Dendritic cell treated with granulocyte-macrophage colony-stimulating factor and Interleukin-4, amounts not matched to agents 40 ng/mL and 50 ng/mL, for 4 days (primary cell): ENCODE measurements around the gene TOGARAM1.

Experiments used
- H3K27ac Mint-ChIP-seq: one replicate; pipeline ENCODE4 v1.8.0; 2022; ENCODE audit warnings: mild to moderate bottlenecking, mixed read lengths
- H3K27me3 Mint-ChIP-seq: one replicate; pipeline ENCODE4 v1.8.0; 2022; ENCODE audit warnings: mild to moderate bottlenecking, mixed read lengths
- H3K36me3 Mint-ChIP-seq: one replicate; pipeline ENCODE4 v1.8.0; 2022; ENCODE audit warnings: low read depth, mixed read lengths
- H3K4me1 Mint-ChIP-seq: one replicate; pipeline ENCODE4 v1.8.0; 2022; ENCODE audit warnings: low read depth, mixed read lengths
- H3K4me3 Mint-ChIP-seq: one replicate; pipeline ENCODE4 v1.8.0; 2022; ENCODE audit warnings: mild to moderate bottlenecking, moderate library complexity, mixed read lengths
- H3K9me3 Mint-ChIP-seq: one replicate; pipeline ENCODE4 v1.8.0; 2022; ENCODE audit warnings: mixed read lengths
- intact Hi-C: fragments of 100-400 bp; cut with micrococcal nuclease; formaldehyde crosslinking; loops from one replicate; pipeline ENCODE4 v1.15.0; 2022

Gene TOGARAM1

GRCh38 chr14:44955528-44955927, 6.5 kb upstream of the TOGARAM1 start:
- intact Hi-C loops: no loop called here
- no peaks in the 10 kb centered on the region for H3K27me3 Mint-ChIP-seq
- H3K4me3 Mint-ChIP-seq: no peak overlapping the region
- no peak overlapping the region for H3K27ac Mint-ChIP-seq
- no peaks in the 10 kb centered on the region for H3K9me3 Mint-ChIP-seq
- H3K4me1 Mint-ChIP-seq: peaks cover 7% of the 10 kb centered on the region
- H3K36me3 Mint-ChIP-seq: peaks cover 11% of the 10 kb centered on the region

- no peak overlapping the region for H3K27ac Mint-ChIP-seq
- intact Hi-C loops: no loop called here
Measured at GRCh38 chr14:44956866-44957265, 5.1 kb upstream of the TOGARAM1 start.

GRCh38 chr14:44959538-44959937, 2.5 kb upstream of the TOGARAM1 start:
- Mint-ChIP-seq H3K27me3 (no peaks in the 10 kb centered on the region), H3K9me3 (no peaks in the 10 kb centered on the region), H3K4me3 (no peak overlapping the region), H3K36me3 (no peaks in the 10 kb centered on the region), H3K4me1 (peaks cover 28% of the 10 kb centered on the region), H3K27ac (no peak overlapping the region)
- intact Hi-C loops: no loop called here

More at GRCh38 chr14:44956866-44957265, 5.1 kb upstream of the TOGARAM1 start:
- H3K36me3 Mint-ChIP-seq: peaks cover 11% of the 10 kb centered on the region
- no peaks in the 10 kb centered on the region for H3K9me3 Mint-ChIP-seq
- peaks cover 8% of the 10 kb centered on the region for H3K4me1 Mint-ChIP-seq
- no peak overlapping the region for H3K4me3 Mint-ChIP-seq
- no peaks in the 10 kb centered on the region for H3K27me3 Mint-ChIP-seq

- Mint-ChIP-seq H3K27ac (no peak overlapping the region), H3K4me3 (peak overlapping the region; percentile 46), H3K9me3 (no peaks in the 10 kb centered on the region), H3K27me3 (no peaks in the 10 kb centered on the region), H3K4me1 (peaks cover 35% of the 10 kb centered on the region), H3K36me3 (no peaks in the 10 kb centered on the region)
- intact Hi-C loops: loop anchor here (2.0 kb wide), 1 partner anchor 125 kb away; the partner anchor contains the start of gene PRPF39
Measured at GRCh38 chr14:44960146-44960545, 1.8 kb upstream of the TOGARAM1 start.

GRCh38 chr14:44960646-44961045, 1.3 kb upstream of the TOGARAM1 start:
- Mint-ChIP-seq H3K4me1 (peaks cover 35% of the 10 kb centered on the region), H3K27ac (no peak overlapping the region)

GRCh38 chr14:44961151-44961553, 838 bp upstream of the TOGARAM1 start:
- Mint-ChIP-seq H3K4me1 (peaks cover 40% of the 10 kb centered on the region), H3K27ac (no peak overlapping the region), H3K27me3 (no peaks in the 10 kb centered on the region), H3K4me3 (no peak overlapping the region), H3K9me3 (no peaks in the 10 kb centered on the region), H3K36me3 (no peaks in the 10 kb centered on the region)
- intact Hi-C loops: loop anchor here (2.0 kb wide), 1 partner anchor 124 kb away; the partner anchor contains the start of gene PRPF39

More at GRCh38 chr14:44960646-44961045, 1.3 kb upstream of the TOGARAM1 start:
- Mint-ChIP-seq H3K4me3 (peak overlapping the region; percentile 46), H3K9me3 (no peaks in the 10 kb centered on the region), H3K27me3 (no peaks in the 10 kb centered on the region), H3K36me3 (no peaks in the 10 kb centered on the region)
- intact Hi-C loops: loop anchor here (2.0 kb wide), 1 partner anchor 124 kb away; the partner anchor contains the start of gene PRPF39

- H3K27ac Mint-ChIP-seq: no peak overlapping the region
- no peak overlapping the region for H3K4me3 Mint-ChIP-seq
- intact Hi-C loops: loop anchor here (1.0 kb wide), 3 partner anchors 65 to 291 kb away; partner anchors contain the start of genes FKBP3 and MIS18BP1
- H3K36me3 Mint-ChIP-seq: no peaks in the 10 kb centered on the region
- H3K9me3 Mint-ChIP-seq: no peaks in the 10 kb centered on the region
- no peaks in the 10 kb centered on the region for H3K27me3 Mint-ChIP-seq
- peaks cover 50% of the 10 kb centered on the region for H3K4me1 Mint-ChIP-seq
Measured at GRCh38 chr14:44962334-44963043, 499 bp downstream of the TOGARAM1 start.

- Mint-ChIP-seq H3K9me3 (no peaks in the 10 kb centered on the region), H3K4me1 (peaks cover 53% of the 10 kb centered on the region), H3K4me3 (no peak overlapping the region), H3K36me3 (no peaks in the 10 kb centered on the region), H3K27ac (no peak overlapping the region), H3K27me3 (no peaks in the 10 kb centered on the region)
- intact Hi-C loops: no loop called here
Measured at GRCh38 chr14:44963044-44963528, 1.1 kb downstream of the TOGARAM1 start.

GRCh38 chr14:44963775-44964380, 1.9 kb downstream of the TOGARAM1 start:
- Mint-ChIP-seq H3K27me3 (no peaks in the 10 kb centered on the region), H3K4me3 (no peak overlapping the region), H3K27ac (no peak overlapping the region), H3K9me3 (peaks cover 6% of the 10 kb centered on the region), H3K36me3 (peaks cover 8% of the 10 kb centered on the region), H3K4me1 (peaks cover 60% of the 10 kb centered on the region)
- intact Hi-C loops: no loop called here

- peaks cover 35% of the 10 kb centered on the region for H3K9me3 Mint-ChIP-seq
- H3K27ac Mint-ChIP-seq: no peak overlapping the region
- no peaks in the 10 kb centered on the region for H3K27me3 Mint-ChIP-seq
- peak overlapping the region; percentile 56 for H3K4me3 Mint-ChIP-seq
- peaks cover 37% of the 10 kb centered on the region for H3K36me3 Mint-ChIP-seq
- H3K4me1 Mint-ChIP-seq: peaks cover 74% of the 10 kb centered on the region
- intact Hi-C loops: no loop called here
Measured at GRCh38 chr14:44966601-44967336, 4.8 kb downstream of the TOGARAM1 start.

GRCh38 chr14:44968714-44969113, 6.7 kb downstream of the TOGARAM1 start:
- peaks cover 44% of the 10 kb centered on the region for H3K36me3 Mint-ChIP-seq
- H3K9me3 Mint-ChIP-seq: peaks cover 44% of the 10 kb centered on the region
- H3K4me1 Mint-ChIP-seq: peaks cover 80% of the 10 kb centered on the region
- H3K27me3 Mint-ChIP-seq: no peaks in the 10 kb centered on the region
- no peak overlapping the region for H3K4me3 Mint-ChIP-seq
- intact Hi-C loops: no loop called here
- no peak overlapping the region for H3K27ac Mint-ChIP-seq

- intact Hi-C loops: no loop called here
- H3K27me3 Mint-ChIP-seq: no peaks in the 10 kb centered on the region
- H3K9me3 Mint-ChIP-seq: peaks cover 44% of the 10 kb centered on the region
- H3K27ac Mint-ChIP-seq: no peak overlapping the region
- H3K4me3 Mint-ChIP-seq: no peak overlapping the region
- H3K36me3 Mint-ChIP-seq: peaks cover 44% of the 10 kb centered on the region
- H3K4me1 Mint-ChIP-seq: peaks cover 69% of the 10 kb centered on the region
Measured at GRCh38 chr14:44970907-44971306, 8.9 kb downstream of the TOGARAM1 start.

- Mint-ChIP-seq H3K27me3 (no peaks in the 10 kb centered on the region), H3K27ac (peak overlapping the region; percentile 52), H3K4me1 (peaks cover 67% of the 10 kb centered on the region), H3K9me3 (peaks cover 44% of the 10 kb centered on the region), H3K36me3 (peaks cover 44% of the 10 kb centered on the region), H3K4me3 (no peak overlapping the region)
- intact Hi-C loops: no loop called here
Measured at GRCh38 chr14:44971459-44971858, 9.5 kb downstream of the TOGARAM1 start.

- intact Hi-C loops: no loop called here
- H3K4me3 Mint-ChIP-seq: no peak overlapping the region
- H3K9me3 Mint-ChIP-seq: no peaks in the 10 kb centered on the region
- H3K36me3 Mint-ChIP-seq: no peaks in the 10 kb centered on the region
- no peaks in the 10 kb centered on the region for H3K27me3 Mint-ChIP-seq
- peaks cover 11% of the 10 kb centered on the region for H3K4me1 Mint-ChIP-seq
- H3K27ac Mint-ChIP-seq: no peak overlapping the region
Measured at GRCh38 chr14:44979273-44979672, 17.3 kb downstream of the TOGARAM1 start.
